ENCODE measurements around the gene DNAAF5.
"Not testable (repeated sequence)": the region's sequence is repeated elsewhere in the genome, so short reads cannot be mapped to it uniquely, and the experiment has no call there.

Gene DNAAF5

GRCh38 chr7:802500-803242 lies 76.2 kb downstream of the DNAAF5 start:
- no peak for DNase-seq (ENCODE audit: low read depth in 1 of 2, low spot score in 1 of 2)

- no peak for DNase-seq (ENCODE audit: low read depth in 1 of 2, low spot score in 1 of 2)
Measured at GRCh38 chr7:803243-803635, 76.7 kb downstream of the DNAAF5 start.

- not testable (repeated sequence) for DNase-seq (ENCODE audit: low read depth in 1 of 2, low spot score in 1 of 2)
Measured at GRCh38 chr7:803796-804195, 77.3 kb downstream of the DNAAF5 start.

- DNase-seq (ENCODE audit: low read depth in 1 of 2, low spot score in 1 of 2): no peak
Measured at GRCh38 chr7:805261-805660, 78.8 kb downstream of the DNAAF5 start.

- DNase-seq (ENCODE audit: low read depth in 1 of 2, low spot score in 1 of 2): no peak
Measured at GRCh38 chr7:815284-816216, 89.1 kb downstream of the DNAAF5 start.

GRCh38 chr7:816300-816750 lies 89.8 kb downstream of the DNAAF5 start:
- DNase-seq (ENCODE audit: low read depth in 1 of 2, low spot score in 1 of 2): peak; percentile 87 to 93

- peak in 1 of 2 donors; percentile 37 for DNase-seq (ENCODE audit: low read depth in 1 of 2, low spot score in 1 of 2)
Measured at GRCh38 chr7:816751-817671, 90.5 kb downstream of the DNAAF5 start.

GRCh38 chr7:818031-818699 lies 91.7 kb downstream of the DNAAF5 start:
- DNase-seq (ENCODE audit: low read depth in 1 of 2, low spot score in 1 of 2): no peak

- DNase-seq (ENCODE audit: low read depth in 1 of 2, low spot score in 1 of 2): no peak
Measured at GRCh38 chr7:820341-820740, 93.8 kb downstream of the DNAAF5 start.

- DNase-seq (ENCODE audit: low read depth in 1 of 2, low spot score in 1 of 2): no peak
Measured at GRCh38 chr7:821688-822087, 95.2 kb downstream of the DNAAF5 start.

GRCh38 chr7:822692-823276 lies 96.3 kb downstream of the DNAAF5 start:
- DNase-seq (ENCODE audit: low read depth in 1 of 2, low spot score in 1 of 2): no peak

GRCh38 chr7:823649-824048 lies 97.2 kb downstream of the DNAAF5 start:
- DNase-seq (ENCODE audit: low read depth in 1 of 2, low spot score in 1 of 2): no peak

- DNase-seq (ENCODE audit: low read depth in 1 of 2, low spot score in 1 of 2): no peak
Measured at GRCh38 chr7:824081-824480, 97.6 kb downstream of the DNAAF5 start.

- no peak for DNase-seq (ENCODE audit: low read depth in 1 of 2, low spot score in 1 of 2)
Measured at GRCh38 chr7:824664-825063, 98.2 kb downstream of the DNAAF5 start.

GRCh38 chr7:825386-825785 lies 98.9 kb downstream of the DNAAF5 start:
- DNase-seq (ENCODE audit: low read depth in 1 of 2, low spot score in 1 of 2): no peak

- no peak for DNase-seq (ENCODE audit: low read depth in 1 of 2, low spot score in 1 of 2)
Measured at GRCh38 chr7:826230-826917, 99.9 kb downstream of the DNAAF5 start.

GRCh38 chr7:828793-829561 lies 102.5 kb downstream of the DNAAF5 start:
- no peak for DNase-seq (ENCODE audit: low read depth in 1 of 2, low spot score in 1 of 2)

- DNase-seq (ENCODE audit: low read depth in 1 of 2, low spot score in 1 of 2): no peak
Measured at GRCh38 chr7:830069-830468, 103.6 kb downstream of the DNAAF5 start.
